Endothelial cell of umbilical vein (primary cell): ENCODE data around the gene ETS1. TPM values are rescaled to one million over a fixed set of nuclear protein-coding genes. Genes with fewer than 3 reads are reported as not detected.

ENCODE experiments used
- BruUV-seq: library from RNA; stranded (reverse); fragments of 400-500 nt; replicated peaks from 2 replicates; lab custom pipeline; 2021; lab: Mats Ljungman, UMichigan
- CTCF ChIA-PET: fragments of 300-600, 350-600 bp; sonication (Branson Sonifier 250); formaldehyde crosslinking; loops from one replicate; lab custom pipeline; 2021; ENCODE audit warnings: antibody characterized with exemption, inconsistent platforms; lab: Charles Lee
- POLR2A ChIA-PET: fragments of 300-600, 350-600 bp; sonication (Branson Sonifier 250); formaldehyde crosslinking; loops from one replicate; lab custom pipeline; 2021; ENCODE audit warnings: antibody characterized with exemption, inconsistent platforms; lab: Charles Lee
- DNase-seq: peaks from one replicate; pipeline ENCODE4 v3.0.0-alpha.2; 2011; ENCODE audit warnings: low read depth, low spot score
- FAIRE-seq: peaks from 2 replicates; lab custom pipeline; 2011; peaks lifted over from hg19 to GRCh38; lab: Jason Lieb, UNC
- H2AFZ ChIP-seq: 2 replicates; pipeline ENCODE4 v1.6.0; 2012; ENCODE audit warnings: low read depth, low read length, control low read depth, inconsistent platforms
- H3K27ac ChIP-seq: 2 replicates; pipeline ENCODE4 v1.5.1; 2011; ENCODE audit warnings: low read depth, mild to moderate bottlenecking, control low read depth, low read length, moderate library complexity; ENCODE audit not compliant: insufficient read depth
- H3K27me3 ChIP-seq, 2 experiments: 2 replicates each; pipeline versions ENCODE4 v1.6.0 to v1.6.1; 2011; ENCODE audit warnings: low read length in 2 of 2, mixed read lengths in 1 of 2; ENCODE audit not compliant: control insufficient read depth in 2 of 2, insufficient read depth in 2 of 2
- H3K36me3 ChIP-seq, 2 experiments: 2 replicates in 1 of 2; 3 replicates in 1 of 2; pipeline ENCODE4 v1.5.1; 2011; ENCODE audit warnings: low read length in 2 of 2, mild to moderate bottlenecking in 1 of 2, moderate library complexity in 1 of 2; ENCODE audit not compliant: control insufficient read depth in 2 of 2, insufficient read depth in 2 of 2; ENCODE audit errors: extremely low read depth in 1 of 2
- H3K4me1 ChIP-seq: 3 replicates; pipeline ENCODE4 v1.5.1; 2011; ENCODE audit warnings: mild to moderate bottlenecking, low read length; ENCODE audit not compliant: control insufficient read depth, insufficient read depth; ENCODE audit errors: extremely low read depth
- H3K4me2 ChIP-seq: 2 replicates; pipeline ENCODE4 v1.6.1; 2011; ENCODE audit warnings: low read length, control low read depth, mixed read lengths; ENCODE audit not compliant: insufficient read depth
- H3K4me3 ChIP-seq, 3 experiments: fragments of 200-600 bp in 1 of 3; sonication (generic), shearing (Covaris generic) in 1 of 3; replicated peaks in 1 of 3; 2 replicates each; pipeline ENCODE4 v1.5.1; 2011 to 2016; ENCODE audit warnings: control low read depth in 3 of 3, low read length in 3 of 3, mild to moderate bottlenecking in 2 of 3, inconsistent platforms in 1 of 3, low read depth in 1 of 3, moderate library complexity in 1 of 3; ENCODE audit not compliant: insufficient read depth in 1 of 3
- H3K79me2 ChIP-seq: 2 replicates; pipeline ENCODE4 v1.6.0; 2012; ENCODE audit warnings: low read length, inconsistent platforms; ENCODE audit not compliant: control insufficient read depth, insufficient read depth
- H3K9ac ChIP-seq: replicated peaks from 2 replicates; pipeline ENCODE3; 2011; ENCODE audit warnings: low read length, control low read depth; ENCODE audit not compliant: insufficient read depth; ENCODE audit errors: extremely low read depth
- H3K9me1 ChIP-seq: replicated peaks from 3 replicates; pipeline ENCODE4 v1.6.0; 2011; ENCODE audit warnings: mild to moderate bottlenecking, low read length; ENCODE audit not compliant: control insufficient read depth, insufficient read depth; ENCODE audit errors: extremely low read depth
- H3K9me3 ChIP-seq: replicated peaks from 2 replicates; pipeline ENCODE4 v1.5.1; 2012; ENCODE audit warnings: low read length, inconsistent platforms; ENCODE audit not compliant: control insufficient read depth, insufficient read depth
- H4K20me1 ChIP-seq: replicated peaks from 2 replicates; pipeline ENCODE3; 2011; ENCODE audit warnings: mild to moderate bottlenecking, low read length; ENCODE audit not compliant: control insufficient read depth, insufficient read depth; ENCODE audit errors: extremely low read depth
- CTCF ChIP-seq, 2 donors: IDR thresholded peaks; 1 replicate in 1 of 2; 2 replicates in 1 of 2; pipeline ENCODE4 v1.5.1; 2011; ENCODE audit warnings: low read length in 2 of 2, mild to moderate bottlenecking in 2 of 2, moderate library complexity in 2 of 2, control low read depth in 1 of 2, inconsistent platforms in 1 of 2, low read depth in 1 of 2; ENCODE audit not compliant: insufficient read depth in 1 of 2; ENCODE audit errors: extremely low read depth in 1 of 2
- EZH2 ChIP-seq: IDR thresholded peaks from 2 replicates; pipeline ENCODE4 v1.6.1; 2012; ENCODE audit warnings: borderline replicate concordance, low read depth, mild to moderate bottlenecking, moderate library complexity, low read length, inconsistent platforms; ENCODE audit not compliant: severe bottlenecking
- FOS ChIP-seq: IDR thresholded peaks from 2 replicates; pipeline ENCODE4 v1.6.1; 2011; ENCODE audit warnings: mild to moderate bottlenecking, low read length, moderate library complexity, borderline replicate concordance; ENCODE audit not compliant: insufficient read depth
- GATA2 ChIP-seq: IDR thresholded peaks from 2 replicates; pipeline ENCODE4 v1.7.0; 2011; ENCODE audit warnings: low read depth, mild to moderate bottlenecking, moderate library complexity, mixed read lengths, low read length; ENCODE audit not compliant: insufficient read length, insufficient read depth
- JUN ChIP-seq: IDR thresholded peaks from 2 replicates; pipeline ENCODE4 v1.6.1; 2011; ENCODE audit warnings: borderline replicate concordance, low read depth; ENCODE audit not compliant: insufficient read length, insufficient read depth
- MAX ChIP-seq: IDR thresholded peaks from 2 replicates; pipeline ENCODE4 v1.6.1; 2011; ENCODE audit not compliant: insufficient read depth, insufficient read length
- MYC ChIP-seq: IDR thresholded peaks from one replicate; pipeline ENCODE4 v1.6.1; 2011; ENCODE audit warnings: mild to moderate bottlenecking, low read depth, low read length
- POLR2A ChIP-seq: IDR thresholded peaks from 2 replicates; pipeline ENCODE4 v1.6.1; 2012; ENCODE audit warnings: low read depth, mild to moderate bottlenecking, control low read depth, low read length
- POLR2AphosphoS5 ChIP-seq: IDR thresholded peaks from 2 replicates; pipeline ENCODE4 v1.6.1; 2012; ENCODE audit warnings: low read depth, mild to moderate bottlenecking, control low read depth, low read length, moderate library complexity; ENCODE audit not compliant: insufficient read depth
- dilution Hi-C: fragments of 300-500 bp; cut with MboI; formaldehyde crosslinking; loops from one replicate; pipeline ENCODE4 v1.15.0; 2019; ENCODE audit warnings: low sequenced_read_pairs; ENCODE audit not compliant: extremely low pct_ligation_motif_present
- intact Hi-C: fragments of 100-400 bp; cut with micrococcal nuclease; formaldehyde crosslinking; loops from one replicate; pipeline ENCODE4 v1.10.0; 2022
- polyA plus RNA-seq, 4 experiments: library from polyadenylated mRNA; depleted of rRNA in 3 of 4; stranded (reverse) in 3 of 4; unstranded in 1 of 4; fragments of >200 nt; gene quantifications; 2 replicates each; pipeline versions ENCODE4 v1.2.1 to v1.2.3, GENCODE V29; 2011 to 2012; ENCODE audit warnings: missing spikeins in 1 of 4
- total RNA-seq: library from RNA; stranded (reverse); gene quantifications from 2 replicates; pipeline ENCODE4 v1.2.3, GENCODE V29; 2021

Gene ETS1
- total and polyA plus RNA-seq, 2 donors (not counting 3 experiments of a cell fraction or from before 2014, with no cell fraction given): 34.2 to 115 TPM

GRCh38 chr11:128497061-128497775, 90.1 kb downstream of the ETS1 start:
- dilution Hi-C loops: no loop called here

More at GRCh38 chr11:128497061-128497775, 90.1 kb downstream of the ETS1 start:
- POLR2A ChIA-PET: no interaction called here
- Histone ChIP-seq H3K4me1 (peaks cover 67% of the 10 kb centered on the region), H3K9ac (peak overlapping the region; percentile 73), H3K4me3 (peak overlapping the region in 1 of 3 experiments; percentile 28), H2AFZ (no peak overlapping the region), H3K27me3 (no peaks in the 10 kb centered on the region), H3K36me3 (no peaks in the 10 kb centered on the region), H3K9me3 (no peaks in the 10 kb centered on the region), H4K20me1 (no peaks in the 10 kb centered on the region), H3K79me2 (peaks cover 85% of the 10 kb centered on the region), H3K4me2 (peak overlapping the region; percentile 79), H3K27ac (peak overlapping the region; percentile 94), H3K9me1 (no peaks in the 10 kb centered on the region)
- BruUV-seq: no TSS peak
- peak; percentile 90 for FAIRE-seq
- CTCF ChIA-PET: interaction anchor here (0.7 to 2.7 kb wide), 7 partner anchors 16 to 163 kb away, joined by 3 to 10 read pairs (median 3); no protein-coding TSS in a partner anchor
- peak; percentile 96 for DNase-seq
- TF ChIP-seq EZH2 (no peak), POLR2AphosphoS5 (peak; percentile 71), POLR2A (no peak), CTCF (IDR thresholded peaks at IDR 0.05; ENCODE audit: extremely low read depth in 1 of 2, insufficient read depth in 1 of 2, low read depth in 1 of 2, low read length in 2 of 2) (no peak), MAX (peak; percentile 54), GATA2 (no peak), FOS (peak; percentile 97), MYC (peak; percentile 29), JUN (peak; percentile 97)
- intact Hi-C loops: loop anchor here (1.0 to 2.0 kb wide), 7 partner anchors 12 to 302 kb away; no protein-coding TSS in a partner anchor
